Cardiac atrium fibroblast (primary cell): Measurements from ENCODE around the gene FGFBP1. TPM values are rescaled to one million over a fixed set of nuclear protein-coding genes. Genes with fewer than 3 reads are reported as not detected.

Experiments
- total RNA-seq: library from RNA; depleted of rRNA; stranded (reverse); fragments of >200 nt; gene quantifications from 2 replicates; pipeline ENCODE4 v1.2.3, GENCODE V29; 2015

FGFBP1 gene
- total RNA-seq = not detected in 2 replicates

GRCh38 chr4:15938640-15939039 is at the start of gene FGFBP1:
TSS of gene FGFBP1 (minus strand) at chr4:15938740. CDS start at chr4:15936632, 2,108 bp downstream.

GRCh38 chr4:15963001-15963451 is 24.5 kb upstream of the FGFBP1 start, which contains the start of gene FGFBP2:
TSS of gene FGFBP2 (minus strand) at chr4:15963175. CDS start at chr4:15963129, 46 bp downstream.

Other genes starting within 250 kb of the FGFBP1 start
- gene BST1, start 235.7 kb downstream of the FGFBP1 start, total RNA-seq = 29.0 and 30.3 TPM in 2 replicates
- 0.16 TPM in 1 of 2 replicates, not detected in the other for gene CD38, start 160.4 kb downstream of the FGFBP1 start, total RNA-seq
- not detected in 2 replicates for gene FGFBP2, start 24.4 kb upstream of the FGFBP1 start, total RNA-seq
- not detected in 2 replicates for gene PROM1, start 145.3 kb upstream of the FGFBP1 start, total RNA-seq